ACC112 (cell line): ENCODE results near the gene CBFB.
A peak's percentile ranks its signal among the peaks of the same experiment; 100 is the strongest.

Source experiments
- H2AFZ ChIP-seq: fragments of 200-600 bp; sonication (generic); one replicate; pipeline ENCODE4 v1.6.0; 2017; ENCODE audit warnings: antibody characterized with exemption, low read length; ENCODE audit not compliant: unreplicated experiment
- H3K27ac ChIP-seq: fragments of 200-600 bp; sonication (generic); 2 replicates; pipeline ENCODE4 v1.5.1; 2014; ENCODE audit warnings: low read depth, mild to moderate bottlenecking, antibody characterized with exemption, low read length, moderate library complexity
- H3K27me3 ChIP-seq: fragments of 200-600 bp; sonication (generic); 2 replicates; pipeline ENCODE4 v1.6.1; 2014; ENCODE audit warnings: mild to moderate bottlenecking, antibody characterized with exemption, low read length, moderate library complexity, mixed read lengths; ENCODE audit not compliant: insufficient read depth
- H3K36me3 ChIP-seq: fragments of 200-600 bp; sonication (generic); 2 replicates; pipeline ENCODE4 v1.6.1; 2016; ENCODE audit warnings: mild to moderate bottlenecking, antibody characterized with exemption, low read length, moderate library complexity, mixed read lengths; ENCODE audit not compliant: insufficient read depth
- H3K4me1 ChIP-seq: fragments of 200-600 bp; sonication (generic); one replicate; pipeline ENCODE4 v1.6.1; 2016; ENCODE audit warnings: low read length, mixed read lengths; ENCODE audit not compliant: insufficient read depth, unreplicated experiment, control insufficient read depth
- H3K4me3 ChIP-seq: fragments of 200-600 bp; sonication (generic); 2 replicates; pipeline ENCODE4 v1.5.1; 2014; ENCODE audit warnings: mild to moderate bottlenecking, low read depth, low read length
- H3K79me2 ChIP-seq: fragments of 200-600 bp; sonication (generic); one replicate; pipeline ENCODE4 v1.6.0; 2016; ENCODE audit warnings: low read length; ENCODE audit not compliant: control insufficient read depth, unreplicated experiment, insufficient read depth

Gene CBFB

GRCh38 chr16:67001726-67002125, 27.2 kb upstream of the CBFB start:
- Histone ChIP-seq H3K4me3 (peak overlapping the region; percentile 70; the same call in 1 of the 2 replicates), H2AFZ (no peak overlapping the region), H3K27me3 (no peaks in the 10 kb centered on the region), H3K27ac (no peak overlapping the region), H3K79me2 (no peaks in the 10 kb centered on the region), H3K4me1 (peaks cover 12% of the 10 kb centered on the region), H3K36me3 (no peaks in the 10 kb centered on the region)

GRCh38 chr16:67006930-67007658, 21.9 kb upstream of the CBFB start:
- Histone ChIP-seq H3K4me1 (peaks cover 5% of the 10 kb centered on the region), H3K4me3 (no peak overlapping the region), H3K27me3 (no peaks in the 10 kb centered on the region), H3K36me3 (no peaks in the 10 kb centered on the region), H2AFZ (no peak overlapping the region), H3K79me2 (no peaks in the 10 kb centered on the region), H3K27ac (no peak overlapping the region)

GRCh38 chr16:67009158-67009557, 19.8 kb upstream of the CBFB start:
- H2AFZ ChIP-seq = no peak overlapping the region
- no peaks in the 10 kb centered on the region for H3K36me3 ChIP-seq
- no peak overlapping the region for H3K27ac ChIP-seq
- H3K4me1 ChIP-seq = peaks cover 5% of the 10 kb centered on the region
- no peaks in the 10 kb centered on the region for H3K27me3 ChIP-seq
- H3K4me3 ChIP-seq = no peak overlapping the region
- no peaks in the 10 kb centered on the region for H3K79me2 ChIP-seq

GRCh38 chr16:67011274-67011673, 17.7 kb upstream of the CBFB start:
- no peaks in the 10 kb centered on the region for H3K27me3 ChIP-seq
- no peak overlapping the region for H3K4me3 ChIP-seq
- no peak overlapping the region for H2AFZ ChIP-seq
- peaks cover 5% of the 10 kb centered on the region for H3K4me1 ChIP-seq
- no peak overlapping the region for H3K27ac ChIP-seq
- no peaks in the 10 kb centered on the region for H3K36me3 ChIP-seq
- no peaks in the 10 kb centered on the region for H3K79me2 ChIP-seq

- Histone ChIP-seq H3K36me3 (no peaks in the 10 kb centered on the region), H3K79me2 (no peaks in the 10 kb centered on the region), H3K27ac (no peak overlapping the region), H3K27me3 (no peaks in the 10 kb centered on the region), H2AFZ (peak overlapping the region; percentile 2), H3K4me3 (peak overlapping the region; percentile 72), H3K4me1 (no peaks in the 10 kb centered on the region)
Observed at GRCh38 chr16:67013233-67013822, 15.6 kb upstream of the CBFB start.

- no peaks in the 10 kb centered on the region for H3K27me3 ChIP-seq
- peak overlapping the region; percentile 72 for H3K4me3 ChIP-seq
- H2AFZ ChIP-seq = peak overlapping the region; percentile 84
- no peak overlapping the region for H3K27ac ChIP-seq
- H3K4me1 ChIP-seq = no peaks in the 10 kb centered on the region
- H3K36me3 ChIP-seq = no peaks in the 10 kb centered on the region
- H3K79me2 ChIP-seq = no peaks in the 10 kb centered on the region
Observed at GRCh38 chr16:67013823-67014633, 14.9 kb upstream of the CBFB start.

- Histone ChIP-seq H3K27me3 (no peaks in the 10 kb centered on the region), H2AFZ (peak overlapping the region; percentile 84), H3K27ac (no peak overlapping the region), H3K4me3 (peak overlapping the region; percentile 72), H3K4me1 (no peaks in the 10 kb centered on the region), H3K36me3 (no peaks in the 10 kb centered on the region), H3K79me2 (no peaks in the 10 kb centered on the region)
Observed at GRCh38 chr16:67014634-67015312, 14.2 kb upstream of the CBFB start.

- Histone ChIP-seq H3K27ac (no peak overlapping the region), H3K36me3 (no peaks in the 10 kb centered on the region), H3K27me3 (no peaks in the 10 kb centered on the region), H2AFZ (no peak overlapping the region), H3K4me3 (no peak overlapping the region), H3K4me1 (no peaks in the 10 kb centered on the region), H3K79me2 (no peaks in the 10 kb centered on the region)
Observed at GRCh38 chr16:67015313-67015731, 13.6 kb upstream of the CBFB start.

GRCh38 chr16:67016143-67016542, 12.8 kb upstream of the CBFB start:
- Histone ChIP-seq H3K4me1 (no peaks in the 10 kb centered on the region), H2AFZ (no peak overlapping the region), H3K4me3 (no peak overlapping the region), H3K36me3 (no peaks in the 10 kb centered on the region), H3K79me2 (no peaks in the 10 kb centered on the region), H3K27ac (no peak overlapping the region), H3K27me3 (no peaks in the 10 kb centered on the region)

- Histone ChIP-seq H3K36me3 (no peaks in the 10 kb centered on the region), H3K4me3 (no peak overlapping the region), H3K4me1 (no peaks in the 10 kb centered on the region), H3K27ac (no peak overlapping the region), H3K79me2 (no peaks in the 10 kb centered on the region), H2AFZ (no peak overlapping the region), H3K27me3 (no peaks in the 10 kb centered on the region)
Observed at GRCh38 chr16:67016681-67017420, 12.1 kb upstream of the CBFB start.
